LNCAP (cell line): Measurements from ENCODE around the gene PCAT7.
A peak's percentile ranks its signal among the peaks of the same experiment; 100 is the strongest.

Experiments
- CTCF ChIP-seq: fragments of 450-650 bp; IDR thresholded peaks from 2 replicates; pipeline ENCODE4 v1.5.1; 2017; ENCODE audit warnings: mild to moderate bottlenecking

PCAT7 gene

GRCh38 chr9:94600715-94601114 is 45.8 kb downstream of the PCAT7 start:
- TF ChIP-seq CTCF: no peak

GRCh38 chr9:94602666-94603065 is 47.8 kb downstream of the PCAT7 start:
- TF ChIP-seq CTCF: no peak

GRCh38 chr9:94603259-94604160 is 48.6 kb downstream of the PCAT7 start:
- TF ChIP-seq CTCF: peak; percentile 77

GRCh38 chr9:94606646-94607422 is 52.0 kb downstream of the PCAT7 start:
- TF ChIP-seq CTCF: no peak

- TF ChIP-seq CTCF: no peak
These were observed 52.5 kb downstream of the PCAT7 start for GRCh38 chr9:94607423-94607691.

- TF ChIP-seq CTCF: no peak
These were observed 55.3 kb downstream of the PCAT7 start for GRCh38 chr9:94610181-94610606.

GRCh38 chr9:94611638-94612068 is 56.8 kb downstream of the PCAT7 start:
- TF ChIP-seq CTCF: no peak
